ENCODE results near the gene DDX39B.
A peak's percentile ranks its signal among the peaks of the same experiment; 100 is the strongest.

DDX39B gene

GRCh38 chr6:31543639-31544038 lies 1.8 kb upstream of the DDX39B start:
- no peak for DNase-seq (ENCODE audit: extremely low read depth, insufficient read length)
- Histone ChIP-seq H3K36me3 (ENCODE audit: control insufficient read depth, insufficient read depth, low read length) (peaks cover 8% of the 10 kb centered on the region), H3K4me3 (replicated peaks; ENCODE audit: low read depth, low read length) (no peak overlapping the region), H3K27me3 (replicated peaks; ENCODE audit: control insufficient read depth, insufficient read depth, low read length) (no peaks in the 10 kb centered on the region)
- no peak for TF ChIP-seq CTCF (IDR thresholded peaks at IDR 0.05; ENCODE audit: insufficient read depth, low read length, poor library complexity, severe bottlenecking)

GRCh38 chr6:31541059-31541657 lies 645 bp downstream of the DDX39B start:
- H3K36me3 ChIP-seq (ENCODE audit: control insufficient read depth, insufficient read depth, low read length) = peaks cover 23% of the 10 kb centered on the region
- peak overlapping the region; percentile 95 for H3K4me3 ChIP-seq (replicated peaks; ENCODE audit: low read depth, low read length)
- TF ChIP-seq CTCF (IDR thresholded peaks at IDR 0.05; ENCODE audit: insufficient read depth, low read length, poor library complexity, severe bottlenecking) = no peak
- no peaks in the 10 kb centered on the region for H3K27me3 ChIP-seq (replicated peaks; ENCODE audit: control insufficient read depth, insufficient read depth, low read length)
- no peak for DNase-seq (ENCODE audit: extremely low read depth, insufficient read length)

- Histone ChIP-seq H3K36me3 (ENCODE audit: control insufficient read depth, insufficient read depth, low read length) (peaks cover 24% of the 10 kb centered on the region), H3K27me3 (replicated peaks; ENCODE audit: control insufficient read depth, insufficient read depth, low read length) (no peaks in the 10 kb centered on the region), H3K4me3 (replicated peaks; ENCODE audit: low read depth, low read length) (peak overlapping the region; percentile 95)
- no peak for TF ChIP-seq CTCF (IDR thresholded peaks at IDR 0.05; ENCODE audit: insufficient read depth, low read length, poor library complexity, severe bottlenecking)
- DNase-seq (ENCODE audit: extremely low read depth, insufficient read length) = no peak
These were observed 1.2 kb downstream of the DDX39B start for GRCh38 chr6:31540640-31541039.

GRCh38 chr6:31538805-31539400 lies 2.9 kb downstream of the DDX39B start:
- TF ChIP-seq CTCF (IDR thresholded peaks at IDR 0.05; ENCODE audit: insufficient read depth, low read length, poor library complexity, severe bottlenecking) = no peak
- DNase-seq (ENCODE audit: extremely low read depth, insufficient read length) = no peak
- Histone ChIP-seq H3K27me3 (replicated peaks; ENCODE audit: control insufficient read depth, insufficient read depth, low read length) (no peaks in the 10 kb centered on the region), H3K4me3 (replicated peaks; ENCODE audit: low read depth, low read length) (peak overlapping the region; percentile 34; the same call in 1 of the 2 replicates), H3K36me3 (ENCODE audit: control insufficient read depth, insufficient read depth, low read length) (peaks cover 37% of the 10 kb centered on the region)

GRCh38 chr6:31535538-31536324 lies 6.1 kb downstream of the DDX39B start:
- no peak for DNase-seq (ENCODE audit: extremely low read depth, insufficient read length)
- peaks cover 54% of the 10 kb centered on the region for H3K36me3 ChIP-seq (ENCODE audit: control insufficient read depth, insufficient read depth, low read length)
- TF ChIP-seq CTCF (IDR thresholded peaks at IDR 0.05; ENCODE audit: insufficient read depth, low read length, poor library complexity, severe bottlenecking) = no peak
- no peaks in the 10 kb centered on the region for H3K27me3 ChIP-seq (replicated peaks; ENCODE audit: control insufficient read depth, insufficient read depth, low read length)
- no peak overlapping the region for H3K4me3 ChIP-seq (replicated peaks; ENCODE audit: low read depth, low read length)
